HG02884 (cell line): ENCODE data around the gene MRPL49.
"Not testable (repeated sequence)": the region's sequence is repeated elsewhere in the genome, so short reads cannot be mapped to it uniquely, and the experiment has no call there.

Experiments used
- ATAC-seq: cut with Tn5 transposase; IDR thresholded peaks from one replicate; pipeline ENCODE4 v1.9.1; 2021; ENCODE audit warnings: mild to moderate bottlenecking, moderate library complexity; ENCODE audit not compliant: unreplicated experiment

Gene MRPL49

DNA sequence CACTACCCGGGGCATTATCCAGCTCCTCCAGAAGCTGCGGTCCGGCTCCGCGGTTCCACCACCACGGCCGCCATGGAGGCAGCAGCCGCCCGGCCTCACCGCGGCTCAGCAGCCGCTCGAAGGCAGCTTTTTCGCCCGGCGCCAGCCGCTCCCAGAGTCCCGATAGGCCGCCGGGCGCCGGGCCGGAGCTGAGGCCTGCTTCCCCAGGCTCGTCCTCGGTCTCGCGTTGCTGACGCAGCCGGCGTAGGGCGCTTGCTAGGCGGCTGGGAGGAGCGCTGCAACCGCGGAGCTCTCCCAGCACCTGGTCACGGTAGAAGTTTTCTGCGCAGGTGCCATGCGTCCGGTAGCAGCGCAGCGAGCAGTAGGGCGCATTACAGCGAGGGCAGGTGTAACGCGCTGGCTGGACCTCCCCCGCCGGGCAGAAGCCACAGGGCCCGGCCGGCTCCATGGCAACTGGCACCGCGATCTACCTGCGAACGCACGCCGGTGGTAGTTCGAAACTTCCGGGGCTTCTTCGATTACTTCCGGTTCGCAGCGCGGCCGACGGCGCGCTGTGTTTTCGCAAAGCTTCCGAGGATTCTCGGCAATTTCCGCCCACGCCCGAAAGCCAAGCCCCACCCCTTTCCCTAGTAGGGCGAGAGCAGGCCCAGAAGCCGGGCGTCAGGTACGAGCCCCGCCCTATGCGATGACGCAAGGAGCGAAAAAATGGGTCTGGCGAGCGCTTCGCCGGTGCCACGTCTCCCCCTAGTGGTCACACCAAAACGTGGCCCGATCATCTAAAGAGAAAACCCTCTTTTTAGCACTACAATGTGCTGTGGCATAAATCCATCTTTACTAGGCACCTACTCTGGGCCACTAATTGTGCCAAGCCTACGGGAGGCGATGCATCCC lies 4.7 kb upstream of the MRPL49 start, which contains the start of gene ZNHIT2:
ZNHIT2 (minus strand) TSS at position 496 of the 891 bp plus-strand sequence; CDS start at position 448, 48 bp downstream.
- peak; percentile 54 for ATAC-seq

- no peak for ATAC-seq
Measured at GRCh38 chr11:65118097-65118837, 3.9 kb upstream of the MRPL49 start.

DNA sequence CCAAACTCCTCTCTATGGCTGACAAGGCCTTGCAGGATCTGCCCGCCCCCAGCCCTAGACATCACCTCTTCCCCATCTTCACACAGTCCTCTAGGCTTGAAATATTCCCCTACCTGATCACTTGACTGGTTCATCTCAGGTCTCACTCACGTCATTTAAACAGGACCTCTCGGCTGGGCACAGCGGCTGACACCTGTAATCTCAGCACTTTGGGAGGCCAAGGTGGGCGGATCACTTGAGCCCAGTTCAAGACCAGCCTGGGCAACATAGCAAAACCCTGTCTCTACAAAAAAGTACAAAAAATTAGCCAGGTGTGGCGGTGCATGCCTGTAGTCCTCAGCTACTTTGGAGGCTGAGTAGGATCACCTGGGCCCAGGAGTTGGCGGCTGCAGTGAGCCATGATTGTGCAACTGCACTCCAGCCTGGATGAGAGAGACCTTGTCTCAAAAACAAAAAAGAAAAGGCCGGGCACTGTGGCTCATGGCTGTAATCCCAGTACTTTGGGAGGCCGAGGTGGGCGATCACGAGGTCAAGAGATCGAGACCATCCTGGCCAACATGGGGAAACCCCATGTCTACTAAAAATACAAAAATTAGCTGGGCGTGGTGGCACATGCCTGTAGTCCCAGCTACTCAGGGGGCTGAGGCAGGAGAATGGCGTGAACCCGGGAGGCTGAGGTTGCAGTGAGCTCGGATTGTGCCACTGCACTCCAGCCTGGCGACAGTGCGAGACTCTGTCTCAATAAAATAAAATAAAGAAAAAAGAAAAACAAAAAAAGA lies 3.0 kb upstream of the MRPL49 start:
- ATAC-seq: not testable (repeated sequence)

DNA sequence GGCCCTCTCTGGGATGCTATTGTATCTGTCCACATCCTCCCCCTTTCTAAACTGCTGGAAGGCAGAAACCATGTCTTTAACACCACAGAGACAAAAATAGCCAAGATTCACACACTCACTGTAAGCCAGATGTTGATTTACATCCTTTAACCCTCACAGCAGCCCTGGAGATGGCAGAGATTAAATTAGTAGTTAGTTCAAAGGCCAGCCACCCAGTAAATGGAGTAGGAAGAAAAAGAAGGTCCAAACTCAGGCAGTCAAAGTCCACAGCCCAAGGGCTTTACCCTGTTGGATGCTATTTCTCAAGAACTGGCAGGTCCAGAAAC lies 2.5 kb upstream of the MRPL49 start:
- ATAC-seq: no peak

DNA sequence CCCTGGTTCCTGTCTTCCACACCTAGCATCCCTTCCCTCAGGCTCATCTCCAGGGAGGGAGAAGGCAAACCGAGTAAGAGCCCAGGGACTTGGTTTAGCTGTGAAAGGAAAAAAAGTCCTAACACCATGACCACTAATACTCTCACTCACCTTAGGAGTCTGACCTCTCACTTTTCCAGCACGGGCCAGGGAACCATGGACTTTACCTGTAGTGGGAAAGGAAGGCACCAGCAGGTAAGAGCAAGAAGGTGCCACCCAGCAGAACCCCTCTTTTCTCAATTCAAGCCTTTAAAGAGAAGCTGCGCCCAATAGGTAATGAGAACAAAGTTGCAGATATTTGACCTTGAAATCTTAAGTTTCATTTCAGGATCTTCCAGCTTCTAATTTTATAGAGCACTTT lies 1.3 kb upstream of the MRPL49 start:
- ATAC-seq: no peak

DNA sequence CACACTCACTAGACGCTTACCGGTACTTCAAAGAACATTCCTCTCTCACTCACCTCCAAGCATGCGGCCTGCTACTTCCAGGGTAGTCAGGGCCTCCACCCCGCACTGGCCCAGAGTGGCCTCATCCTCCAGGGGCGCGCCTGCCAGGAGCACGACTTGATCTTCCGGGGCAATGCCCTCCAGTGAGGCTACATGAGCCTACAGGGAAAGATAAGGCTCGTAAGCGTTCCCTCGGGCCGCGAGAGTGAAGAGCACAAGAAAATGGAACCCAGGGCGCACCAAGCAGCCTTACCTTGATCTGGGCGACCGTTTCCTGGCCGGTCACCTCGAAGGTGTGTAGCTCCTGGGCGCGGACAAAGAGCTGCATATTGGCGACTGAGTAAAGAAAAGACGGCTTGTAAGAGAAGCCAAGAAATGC lies 665 bp upstream of the MRPL49 start:
- no peak for ATAC-seq

GRCh38 chr11:65124480-65125196 lies 2.5 kb downstream of the MRPL49 start:
- no peak for ATAC-seq

DNA sequence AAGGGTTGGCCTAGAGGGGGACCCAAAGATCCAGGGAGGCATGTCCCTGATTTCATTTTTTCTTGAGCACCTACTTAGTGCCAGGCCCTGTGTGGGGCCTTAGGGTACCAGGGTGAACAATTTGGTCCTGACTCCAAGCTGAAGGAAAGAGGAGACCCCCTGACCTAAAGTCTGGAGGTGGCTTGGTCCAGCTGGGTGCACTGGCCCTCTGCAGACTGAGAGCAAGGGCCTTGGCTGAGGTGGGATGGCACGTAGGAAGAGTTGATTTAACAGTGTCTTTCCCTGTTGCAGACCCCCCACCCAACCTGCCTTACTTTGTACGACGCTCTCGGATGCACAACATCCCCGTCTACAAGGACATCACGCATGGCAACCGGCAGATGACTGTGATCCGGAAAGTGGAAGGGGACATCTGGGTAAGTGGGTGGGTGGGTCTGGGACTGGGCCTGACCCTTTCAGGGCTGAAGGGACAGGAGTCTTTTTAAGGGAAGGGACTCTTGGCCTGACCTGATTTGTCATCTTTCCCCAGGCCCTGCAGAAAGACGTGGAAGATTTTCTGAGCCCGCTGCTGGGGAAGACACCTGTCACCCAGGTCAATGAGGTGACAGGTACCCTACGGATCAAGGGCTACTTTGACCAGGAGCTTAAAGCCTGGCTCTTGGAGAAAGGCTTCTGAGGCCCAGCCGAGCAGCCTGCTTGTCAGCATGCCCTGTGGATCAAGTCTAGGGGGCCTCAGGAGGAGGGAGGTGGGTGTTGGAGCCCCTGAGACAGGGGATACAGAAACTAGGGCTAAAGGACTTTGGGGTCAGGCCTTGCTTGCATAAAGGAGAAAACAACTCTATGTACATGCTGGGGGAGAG lies 3.3 kb downstream of the MRPL49 start:
- ATAC-seq: no peak

- ATAC-seq: no peak
Measured at GRCh38 chr11:65126624-65127274, 4.6 kb downstream of the MRPL49 start.

- no peak for ATAC-seq
Measured at GRCh38 chr11:65127473-65128181, 5.5 kb downstream of the MRPL49 start.

DNA sequence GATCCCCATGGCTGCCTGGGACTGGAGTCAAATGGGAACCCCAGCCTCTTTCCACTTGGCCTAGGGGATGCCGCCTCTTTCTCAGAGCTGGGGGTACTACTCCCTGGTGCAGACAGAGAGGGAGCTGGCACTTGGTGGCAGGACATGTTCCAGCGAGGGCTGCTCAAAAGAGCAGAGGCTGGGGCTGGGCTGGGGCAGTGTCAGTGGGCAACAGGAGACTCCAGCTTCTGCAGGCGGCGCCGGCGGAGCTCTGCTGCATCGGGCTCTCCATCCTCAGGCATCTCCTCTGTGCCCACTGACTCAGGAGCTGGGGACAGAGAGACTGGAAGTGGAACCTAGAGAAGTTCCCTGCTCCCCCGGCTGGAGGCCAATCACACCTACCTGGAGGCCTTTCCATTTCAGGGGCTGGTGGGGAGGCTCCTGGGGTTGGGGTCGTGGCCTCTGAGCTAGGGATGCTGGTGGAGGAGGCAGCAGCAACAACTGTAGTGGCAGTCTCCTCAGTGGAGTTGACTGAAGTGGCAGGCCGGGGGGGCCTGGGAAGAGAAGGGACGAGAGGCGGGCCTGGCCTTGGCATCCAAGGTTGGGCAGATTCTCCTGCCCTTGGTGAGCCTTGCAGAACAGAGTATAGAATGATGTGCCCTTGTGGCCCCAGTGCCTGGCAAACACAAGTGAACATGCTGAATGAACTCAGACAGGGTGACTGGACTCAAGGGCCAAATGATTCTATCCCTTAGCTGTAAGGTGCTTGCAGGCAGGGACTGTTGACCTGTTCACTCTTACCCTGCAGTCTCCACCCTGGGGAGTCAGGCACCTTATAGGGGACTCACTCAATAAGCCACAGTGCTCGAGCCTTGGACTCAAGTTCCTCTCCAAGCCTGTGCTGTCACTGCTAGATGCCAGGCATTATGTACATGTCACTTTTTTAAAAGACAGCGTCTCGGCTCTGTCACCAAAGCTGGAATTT lies 6.3 kb downstream of the MRPL49 start:
- no peak for ATAC-seq

GRCh38 chr11:65129649-65130441 lies 7.7 kb downstream of the MRPL49 start:
- no peak for ATAC-seq

DNA sequence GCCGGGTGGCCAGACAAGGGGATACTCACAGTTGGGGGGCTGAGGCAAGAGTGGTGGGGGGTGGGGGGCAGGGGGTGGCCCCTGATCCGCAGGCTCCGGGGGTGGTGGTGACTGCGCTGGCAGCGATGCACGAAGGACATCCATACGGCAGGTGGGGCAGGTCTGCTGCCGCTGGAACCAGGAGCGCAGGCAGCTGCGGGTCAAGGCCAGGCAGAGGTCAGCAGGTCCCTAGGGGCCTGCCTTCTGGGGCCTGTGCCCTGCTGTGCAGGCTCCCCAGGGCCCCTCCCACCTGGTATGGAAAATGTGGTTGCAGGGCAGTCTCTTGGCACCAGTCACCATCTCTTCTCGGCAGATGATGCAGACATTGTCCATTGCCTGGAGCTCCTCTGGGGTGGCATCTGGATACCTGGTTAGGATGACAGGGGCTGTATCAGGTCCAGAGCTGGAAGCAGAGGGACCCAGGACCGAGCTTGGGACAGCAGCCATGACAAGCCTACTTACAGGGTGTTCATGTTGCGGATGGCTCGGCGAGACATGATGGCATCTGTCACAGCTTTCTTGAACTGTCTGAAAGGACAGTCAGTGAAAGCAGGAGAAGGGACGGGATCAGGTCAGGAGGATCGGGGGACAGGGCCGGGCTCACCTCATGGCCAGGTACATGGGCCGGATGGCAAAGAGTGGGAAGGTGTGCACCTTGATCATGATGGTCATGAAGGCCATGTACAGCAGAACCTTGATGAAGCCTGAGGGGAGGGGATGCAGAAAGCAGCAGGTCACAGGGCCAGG lies 8.7 kb downstream of the MRPL49 start:
- ATAC-seq: no peak

DNA sequence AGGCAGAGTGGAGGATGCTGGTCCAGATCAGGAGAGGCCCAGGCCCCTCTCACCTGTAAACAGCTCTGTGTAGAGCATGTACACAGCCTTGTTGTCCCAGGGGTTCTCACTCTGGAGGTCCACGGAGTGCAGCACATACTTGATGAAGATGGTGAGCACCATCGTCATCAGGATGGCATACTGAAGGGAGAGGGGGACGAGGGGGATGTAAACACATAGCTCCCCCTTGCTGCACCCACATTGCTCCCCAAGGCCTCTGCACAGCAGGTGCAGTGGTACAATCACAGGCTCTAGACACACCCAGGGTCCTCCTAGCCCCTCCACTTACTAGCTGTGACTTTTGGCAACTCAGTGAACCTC lies 9.3 kb downstream of the MRPL49 start:
- ATAC-seq: no peak

GRCh38 chr11:65131895-65132237 lies 9.7 kb downstream of the MRPL49 start:
- ATAC-seq: no peak
